ENCODE data around the gene TAS1R1.

- no peak for TF ChIP-seq CTCF (IDR thresholded peaks at IDR 0.05)
- TF ChIP-seq POLR2A (IDR thresholded peaks at IDR 0.05) = peak in 1 of 2 donors; percentile 58
Measured at GRCh38 chr1:6612641-6613360, 57.7 kb downstream of the TAS1R1 start.
